GM21717 (cell line): Measurements from ENCODE around the gene MT2A.
A peak's percentile ranks its signal among the peaks of the same experiment; 100 is the strongest.
"Not testable (repeated sequence)": the region's sequence is repeated elsewhere in the genome, so short reads cannot be mapped to it uniquely, and the experiment has no call there.

Experiments
- ATAC-seq: cut with Tn5 transposase; IDR thresholded peaks from one replicate; pipeline ENCODE4 v1.9.1; 2021; ENCODE audit warnings: mild to moderate bottlenecking, moderate library complexity; ENCODE audit not compliant: unreplicated experiment

The MT2A gene

GRCh38 chr16:56618138-56618537 is 9.8 kb downstream of the MT2A start:
- no peak for ATAC-seq

- ATAC-seq, result no peak
Measured at GRCh38 chr16:56620339-56620897, 12.0 kb downstream of the MT2A start.

- ATAC-seq, result not testable (repeated sequence)
Measured at GRCh38 chr16:56621665-56622445, 13.5 kb downstream of the MT2A start.

GRCh38 chr16:56623184-56623583 is 14.8 kb downstream of the MT2A start:
- not testable (repeated sequence) for ATAC-seq

- ATAC-seq, result no peak
Measured at GRCh38 chr16:56623637-56624036, 15.3 kb downstream of the MT2A start.

GRCh38 chr16:56625140-56625942 is 17.0 kb downstream of the MT2A start, which contains the start of gene MT1E:
Gene MT1E (plus strand): TSS chr16:56625781. CDS start chr16:56625852, 71 bp downstream.
- ATAC-seq, result no peak

- no peak for ATAC-seq
Measured at GRCh38 chr16:56625943-56626654, 17.7 kb downstream of the MT2A start.

GRCh38 chr16:56626685-56627084 is 18.3 kb downstream of the MT2A start:
- no peak for ATAC-seq

GRCh38 chr16:56628486-56629350 is 20.3 kb downstream of the MT2A start:
- ATAC-seq, result no peak

- ATAC-seq, result no peak
Measured at GRCh38 chr16:56629531-56629930, 21.1 kb downstream of the MT2A start.

- ATAC-seq, result peak; percentile 76
Measured at GRCh38 chr16:56630134-56630533, 21.8 kb downstream of the MT2A start.

GRCh38 chr16:56631197-56631596 is 22.8 kb downstream of the MT2A start:
- ATAC-seq, result no peak

GRCh38 chr16:56631832-56632155 is 23.4 kb downstream of the MT2A start:
- no peak for ATAC-seq

- ATAC-seq, result no peak
Measured at GRCh38 chr16:56632156-56632847, 23.9 kb downstream of the MT2A start, which contains the start of gene MT1M. Gene MT1M (plus strand): TSS chr16:56632659. CDS start chr16:56632732, 73 bp downstream.

GRCh38 chr16:56632848-56633365 is 24.5 kb downstream of the MT2A start:
- ATAC-seq, result no peak

- ATAC-seq, result no peak
Measured at GRCh38 chr16:56633535-56633934, 25.2 kb downstream of the MT2A start.

GRCh38 chr16:56634715-56635440 is 26.5 kb downstream of the MT2A start:
- no peak for ATAC-seq

GRCh38 chr16:56635441-56635967 is 27.1 kb downstream of the MT2A start:
- ATAC-seq, result no peak
